UCSD-AML1 (cell line): ENCODE results near the gene XRN1.

ENCODE experiments used
- DNase-seq: peaks from one replicate; lab custom pipeline; 2025; ENCODE audit not compliant: unreplicated experiment; lab: John Stamatoyannopoulos, UW

XRN1 gene

GRCh38 chr3:142274908-142275307 lies 172.9 kb downstream of the XRN1 start:
- DNase-seq = no peak

- no peak for DNase-seq
These were observed 174.3 kb downstream of the XRN1 start for GRCh38 chr3:142273501-142273900.

GRCh38 chr3:142272200-142272891 lies 175.5 kb downstream of the XRN1 start:
- no peak for DNase-seq

GRCh38 chr3:142270407-142270806 lies 177.4 kb downstream of the XRN1 start:
- no peak for DNase-seq

GRCh38 chr3:142269767-142270166 lies 178.1 kb downstream of the XRN1 start:
- no peak for DNase-seq

GRCh38 chr3:142268426-142268825 lies 179.4 kb downstream of the XRN1 start:
- DNase-seq = no peak

- no peak for DNase-seq
These were observed 180.6 kb downstream of the XRN1 start for GRCh38 chr3:142267269-142267668.

- DNase-seq = no peak
These were observed 184.7 kb downstream of the XRN1 start for GRCh38 chr3:142263112-142263511.

- DNase-seq = no peak
These were observed 188.5 kb downstream of the XRN1 start for GRCh38 chr3:142259359-142259758.

GRCh38 chr3:142256712-142257333 lies 191.0 kb downstream of the XRN1 start:
- DNase-seq = no peak
